ENCODE results near the gene ERBIN.
"Not testable (repeated sequence)": the region's sequence is repeated elsewhere in the genome, so short reads cannot be mapped to it uniquely, and the experiment has no call there.

The ERBIN gene

GRCh38 chr5:65967288-65968066 lies 41.1 kb downstream of the ERBIN start:
- DNase-seq = no peak

- DNase-seq = no peak
Observed at GRCh38 chr5:65969539-65970393, 43.4 kb downstream of the ERBIN start.

- no peak for DNase-seq
Observed at GRCh38 chr5:65970481-65971367, 44.3 kb downstream of the ERBIN start.

GRCh38 chr5:65971643-65972042 lies 45.3 kb downstream of the ERBIN start:
- no peak for DNase-seq

GRCh38 chr5:65972896-65973295 lies 46.5 kb downstream of the ERBIN start:
- DNase-seq = not testable (repeated sequence)

- no peak for DNase-seq
Observed at GRCh38 chr5:65978251-65978650, 51.9 kb downstream of the ERBIN start.

- no peak for DNase-seq
Observed at GRCh38 chr5:65981548-65981947, 55.2 kb downstream of the ERBIN start.

- no peak for DNase-seq
Observed at GRCh38 chr5:65981969-65982619, 55.7 kb downstream of the ERBIN start.

- no peak for DNase-seq
Observed at GRCh38 chr5:65982635-65983034, 56.3 kb downstream of the ERBIN start.

- DNase-seq = no peak
Observed at GRCh38 chr5:65984098-65984885, 57.9 kb downstream of the ERBIN start.

GRCh38 chr5:65986050-65986451 lies 59.7 kb downstream of the ERBIN start:
- DNase-seq = peak; percentile 13

- no peak for DNase-seq
Observed at GRCh38 chr5:65986796-65987195, 60.4 kb downstream of the ERBIN start.

- no peak for DNase-seq
Observed at GRCh38 chr5:65987982-65988381, 61.6 kb downstream of the ERBIN start.

GRCh38 chr5:65989158-65989557 lies 62.8 kb downstream of the ERBIN start:
- no peak for DNase-seq

- DNase-seq = no peak
Observed at GRCh38 chr5:65992630-65993029, 66.3 kb downstream of the ERBIN start.

GRCh38 chr5:65994117-65994786 lies 67.9 kb downstream of the ERBIN start:
- no peak for DNase-seq

GRCh38 chr5:65999061-65999723 lies 72.8 kb downstream of the ERBIN start:
- no peak for DNase-seq

GRCh38 chr5:66001952-66002351 lies 75.6 kb downstream of the ERBIN start:
- DNase-seq = no peak

- no peak for DNase-seq
Observed at GRCh38 chr5:66002415-66002814, 76.0 kb downstream of the ERBIN start.

GRCh38 chr5:66004216-66004615 lies 77.8 kb downstream of the ERBIN start:
- DNase-seq = no peak

GRCh38 chr5:66009277-66009676 lies 82.9 kb downstream of the ERBIN start:
- no peak for DNase-seq

Measured in NCI-H226 (cell line).